Endometrium (tissue), 2 donors: ENCODE measurements around the gene SLC35F6.
"Not testable (repeated sequence)": the region's sequence is repeated elsewhere in the genome, so short reads cannot be mapped to it uniquely, and the experiment has no call there.

Experiments used
- FAIRE-seq: peaks from 2 replicates; lab custom pipeline; 2012; peaks lifted over from hg19 to GRCh38; lab: Jason Lieb, UNC
- donor health status: control.
- donor health status: control.

The SLC35F6 gene

DNA sequence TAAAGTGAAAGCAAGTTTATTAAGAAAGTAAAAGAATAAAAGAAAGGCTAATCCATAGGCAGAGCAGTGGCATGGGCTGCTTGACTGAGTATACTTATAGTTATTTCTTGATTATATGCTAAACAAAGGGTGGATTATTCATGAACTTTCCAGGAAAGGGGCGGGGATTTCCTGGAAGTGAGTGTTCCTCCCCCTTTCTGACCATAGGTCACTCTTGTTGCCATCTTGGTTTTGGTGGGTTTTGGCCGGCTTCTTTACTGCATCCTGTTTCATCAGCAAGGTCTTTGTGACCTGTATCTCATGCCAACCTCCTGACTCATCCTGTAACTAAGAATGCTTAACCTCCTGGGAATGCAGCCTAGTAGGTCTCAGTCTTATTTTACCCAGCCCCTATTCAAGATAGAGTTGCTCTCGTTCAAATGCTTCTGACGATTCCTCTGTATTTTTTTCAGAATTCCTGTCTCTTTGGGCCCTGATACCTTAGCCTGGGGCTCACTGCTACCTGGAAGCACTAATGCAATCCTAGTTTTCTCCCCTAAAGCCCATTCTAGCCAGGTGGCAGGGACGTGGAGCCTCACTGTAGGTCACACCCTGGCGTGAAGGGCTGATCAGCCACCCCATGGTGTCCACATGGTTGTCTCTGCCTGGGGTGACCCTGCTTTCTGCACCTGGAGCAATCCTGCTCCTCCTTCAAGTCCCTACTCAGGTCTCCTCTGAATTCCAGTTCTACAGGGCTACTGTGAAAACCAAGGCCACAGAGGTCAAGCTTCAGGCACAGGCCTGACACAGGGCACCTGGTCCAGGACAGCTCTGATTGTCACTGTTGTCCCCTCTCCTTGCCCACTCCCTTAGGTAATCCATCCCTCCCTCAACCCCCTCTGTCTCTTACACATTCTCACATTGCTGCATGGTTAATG is 6.0 kb upstream of the SLC35F6 start:
- peak; percentile 77 for FAIRE-seq

DNA sequence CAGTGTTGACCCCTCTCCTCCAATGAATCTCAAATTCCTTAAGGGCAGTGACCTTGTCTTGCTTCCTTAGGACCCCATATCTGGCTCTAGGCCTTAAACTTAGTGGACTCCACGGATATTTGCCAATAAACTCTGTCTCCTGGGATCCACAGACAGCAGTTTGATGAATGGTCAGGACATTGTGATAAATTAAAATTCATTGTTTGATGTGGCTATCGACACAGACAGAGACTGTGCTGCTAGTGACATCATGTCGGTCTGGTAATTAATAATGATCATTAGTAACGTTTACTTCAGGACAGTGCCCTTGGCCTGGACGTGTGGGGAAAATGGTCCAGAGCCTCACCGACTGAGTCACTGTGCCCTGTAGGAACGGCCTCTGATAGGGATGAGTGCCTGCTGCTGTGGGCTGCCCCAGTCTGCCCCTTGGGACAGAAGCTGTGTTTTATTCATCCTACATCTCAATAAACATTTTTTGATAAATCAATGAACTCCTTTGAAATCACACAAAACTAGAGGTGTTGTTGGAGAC is 5.2 kb upstream of the SLC35F6 start:
- FAIRE-seq, result no peak

DNA sequence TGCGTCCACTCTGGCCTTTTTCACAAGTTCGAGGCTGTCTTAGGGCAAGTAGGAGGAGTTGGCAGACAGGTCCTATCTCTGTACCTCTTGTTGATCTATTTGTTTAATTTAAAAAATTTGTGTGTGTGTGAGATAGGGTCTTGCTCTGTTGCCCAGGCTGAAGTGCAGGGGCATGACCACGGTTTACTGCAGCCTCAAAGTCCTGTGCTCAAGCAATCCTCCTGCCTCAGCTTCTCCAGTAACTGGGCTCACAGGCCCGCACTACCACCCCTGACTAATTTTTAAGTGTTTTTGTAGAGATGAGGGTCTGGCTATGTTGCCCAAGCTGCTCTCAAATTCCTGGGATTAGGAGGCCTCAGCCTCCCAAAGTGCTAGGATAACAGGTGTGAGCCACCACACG is 4.2 kb upstream of the SLC35F6 start:
- FAIRE-seq, result no peak

DNA sequence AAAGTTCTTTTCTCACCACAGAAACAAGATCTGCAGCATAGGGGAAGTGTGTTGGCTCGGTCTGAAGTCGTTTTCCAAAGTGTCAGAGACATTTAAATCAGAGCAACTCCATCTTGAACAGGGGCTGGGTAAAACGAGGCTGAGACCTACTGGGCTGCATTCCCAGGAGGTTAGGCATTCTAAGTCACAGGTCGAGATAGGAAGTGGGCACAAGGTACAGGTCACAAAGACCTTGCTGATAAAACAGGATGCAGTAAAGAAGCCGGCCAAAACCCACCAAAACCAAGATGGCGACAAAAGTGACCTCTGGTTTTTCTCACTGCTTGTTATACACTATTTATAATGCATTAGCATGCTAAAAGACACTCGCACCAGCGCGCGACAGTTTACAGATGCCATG is 3.1 kb upstream of the SLC35F6 start:
- FAIRE-seq, result not testable (repeated sequence)

DNA sequence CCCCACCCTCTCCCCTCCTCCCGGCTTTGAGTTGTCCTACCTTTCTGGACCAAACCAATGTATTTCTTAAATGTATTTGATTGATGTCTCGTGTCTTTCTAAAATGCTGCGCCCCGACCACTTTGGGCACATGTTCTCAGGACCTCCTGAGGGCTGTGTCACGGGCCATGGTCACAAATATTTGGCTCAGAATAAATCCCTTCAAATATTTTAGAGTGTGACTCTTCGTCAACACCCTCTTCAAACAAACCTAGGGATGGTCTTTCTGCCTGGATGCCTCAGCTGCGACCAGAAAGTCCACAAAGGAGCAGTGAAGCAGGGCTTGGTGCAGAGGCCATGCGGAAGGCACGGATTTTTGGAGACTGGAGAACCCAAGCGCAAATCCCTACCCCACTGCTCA is 1.1 kb upstream of the SLC35F6 start:
- FAIRE-seq, result no peak

DNA sequence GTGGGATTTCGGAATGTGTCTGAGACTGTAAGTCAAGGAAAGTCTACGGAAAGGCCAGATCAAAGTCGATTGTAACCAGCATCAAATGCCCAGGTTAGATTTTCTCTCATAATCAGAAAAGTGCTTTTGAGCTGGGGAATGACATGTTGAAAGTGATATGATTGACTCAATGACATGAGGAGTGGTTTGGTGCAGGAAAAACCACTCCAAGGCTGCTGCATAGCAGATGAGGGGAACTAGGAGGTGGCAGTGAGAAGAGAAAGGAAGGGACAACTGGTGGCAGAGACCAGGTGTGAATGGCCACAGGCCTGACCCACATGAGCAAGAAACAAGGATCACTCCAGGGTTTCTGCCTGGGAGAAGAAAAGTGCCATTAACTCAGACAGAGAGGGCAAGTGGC is 822 bp downstream of the SLC35F6 start:
- no peak for FAIRE-seq

DNA sequence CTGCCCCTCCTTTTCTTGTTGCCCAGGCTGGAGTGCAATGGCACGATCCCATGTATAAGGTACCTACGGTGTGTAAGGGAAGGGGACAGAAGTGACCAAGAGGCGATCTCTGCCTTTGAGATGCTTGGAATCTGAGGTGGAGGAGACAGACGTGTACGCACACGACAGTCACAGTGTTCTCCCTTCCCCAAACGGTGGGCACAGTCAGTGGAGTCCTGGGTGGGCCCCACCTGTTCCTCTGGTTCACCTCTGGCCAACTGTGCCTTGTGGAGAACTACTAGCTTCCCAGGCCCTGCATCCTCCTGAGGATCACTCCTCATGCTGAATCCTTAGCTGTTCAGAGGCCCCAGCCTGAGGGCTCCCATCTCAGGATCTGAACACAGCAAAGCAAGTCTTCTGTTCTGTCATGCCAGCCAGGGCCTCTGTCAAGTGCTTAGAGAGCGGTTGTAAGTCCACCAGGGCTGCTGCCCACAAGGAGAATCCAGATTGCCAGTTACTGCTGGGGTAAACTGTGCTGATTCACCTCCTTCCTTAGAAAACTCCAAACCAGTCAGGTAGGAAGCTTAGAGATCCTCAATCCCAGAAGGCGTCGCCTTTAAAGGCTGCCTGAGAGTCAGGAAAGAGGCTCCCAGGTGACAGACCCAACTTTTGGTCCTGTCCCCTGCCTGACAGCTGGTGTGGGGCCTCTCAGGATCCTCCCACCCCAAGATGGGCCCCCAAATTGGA is 1.6 kb downstream of the SLC35F6 start:
- FAIRE-seq, result no peak

DNA sequence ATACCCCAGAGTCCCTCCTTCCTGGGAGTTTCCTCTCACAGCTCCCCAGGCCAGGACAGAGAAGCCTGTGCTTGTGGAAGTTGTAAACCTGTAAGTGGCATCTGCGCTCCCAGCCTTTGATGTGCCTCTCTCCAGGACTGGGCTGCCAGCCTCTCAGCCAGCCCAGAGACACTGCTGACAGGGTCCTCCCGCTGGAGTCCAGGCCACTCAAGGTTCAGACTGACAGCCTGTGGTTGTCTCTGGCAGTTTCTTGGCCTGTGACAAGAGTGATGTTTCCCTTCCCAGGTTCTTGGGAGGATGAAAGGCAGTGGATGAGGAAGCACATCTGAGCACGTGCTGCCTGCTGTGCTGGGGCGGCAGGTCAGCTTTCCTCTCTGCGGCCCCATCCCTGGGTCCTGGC is 3.0 kb downstream of the SLC35F6 start:
- FAIRE-seq, result no peak

DNA sequence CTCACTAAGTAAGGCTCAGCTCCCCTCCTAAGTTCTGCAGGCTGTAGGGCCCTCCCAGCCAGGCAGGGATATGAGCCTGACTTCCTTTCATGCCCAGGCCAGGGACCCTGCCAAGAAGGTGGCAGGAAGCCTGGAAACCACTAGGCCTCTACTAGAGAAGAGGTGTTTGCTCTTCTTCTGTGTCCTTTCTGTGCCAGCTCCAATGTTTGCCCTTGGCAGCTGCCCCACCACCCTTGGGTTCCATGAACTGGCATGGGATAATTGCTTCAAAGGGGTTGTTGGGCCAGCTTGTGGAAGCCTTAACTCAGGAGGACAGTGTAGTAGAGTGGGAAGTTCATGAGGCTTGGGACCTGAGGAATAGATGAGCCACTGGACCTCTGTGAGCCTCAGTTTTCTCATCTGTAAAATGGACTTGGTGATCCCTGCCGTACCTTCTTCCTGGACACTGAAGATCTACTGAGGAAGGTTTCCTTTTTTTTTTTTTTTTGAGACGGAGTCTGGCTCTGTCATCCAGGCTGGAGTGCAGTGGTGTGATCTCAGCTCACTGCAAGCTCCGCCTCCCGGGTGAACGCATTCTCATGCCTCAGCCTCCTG is 3.9 kb downstream of the SLC35F6 start:
- FAIRE-seq, result no peak

DNA sequence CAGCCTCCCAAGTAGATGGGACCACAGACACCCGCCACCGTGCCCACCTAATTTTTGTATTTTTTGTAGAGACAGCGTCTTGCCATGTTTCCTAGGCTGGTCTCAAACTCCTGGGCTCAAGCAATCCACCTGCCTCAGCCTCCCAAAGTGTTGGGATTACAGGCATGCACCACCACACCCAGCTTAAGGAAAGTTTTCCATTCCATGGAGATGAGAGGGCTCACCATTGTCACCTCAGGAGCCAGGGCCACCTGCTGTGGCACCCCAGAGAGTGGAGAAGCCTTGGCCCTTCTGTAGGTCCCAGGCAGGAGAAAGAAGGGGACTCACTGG is 4.6 kb downstream of the SLC35F6 start:
- no peak for FAIRE-seq

DNA sequence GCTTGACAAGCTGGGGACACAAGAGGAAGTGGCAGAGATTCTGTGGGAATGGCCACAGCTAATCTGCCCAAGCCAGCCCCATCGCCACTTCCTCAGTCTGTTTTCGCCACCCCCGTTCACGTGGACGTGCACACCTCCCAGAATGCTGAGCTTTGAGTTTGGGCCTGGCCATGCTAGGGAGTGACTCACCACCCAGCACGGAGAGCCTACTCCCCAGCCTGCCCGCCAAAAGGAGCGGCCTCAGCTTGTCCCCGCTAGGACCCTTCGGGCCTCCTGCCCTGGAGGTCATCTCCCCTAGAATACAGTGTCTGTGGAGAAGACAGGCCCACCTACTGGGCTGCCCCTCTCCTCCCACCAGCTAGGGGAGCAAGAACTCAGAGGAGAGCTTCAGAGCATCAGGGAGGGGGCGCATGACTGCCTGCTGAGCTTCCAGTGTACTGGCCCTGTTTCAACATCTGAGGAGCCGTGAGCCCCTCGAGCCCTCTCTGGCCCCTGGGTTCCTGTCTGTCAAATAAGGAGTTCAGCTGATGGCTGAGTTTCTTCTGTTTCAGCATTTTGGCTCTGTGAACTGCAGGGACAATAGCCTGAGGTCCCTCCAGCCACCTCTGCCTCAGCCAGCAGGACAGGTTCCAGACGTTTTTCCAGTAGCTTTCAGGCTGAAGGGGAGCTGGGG is 5.1 kb downstream of the SLC35F6 start:
- no peak for FAIRE-seq

DNA sequence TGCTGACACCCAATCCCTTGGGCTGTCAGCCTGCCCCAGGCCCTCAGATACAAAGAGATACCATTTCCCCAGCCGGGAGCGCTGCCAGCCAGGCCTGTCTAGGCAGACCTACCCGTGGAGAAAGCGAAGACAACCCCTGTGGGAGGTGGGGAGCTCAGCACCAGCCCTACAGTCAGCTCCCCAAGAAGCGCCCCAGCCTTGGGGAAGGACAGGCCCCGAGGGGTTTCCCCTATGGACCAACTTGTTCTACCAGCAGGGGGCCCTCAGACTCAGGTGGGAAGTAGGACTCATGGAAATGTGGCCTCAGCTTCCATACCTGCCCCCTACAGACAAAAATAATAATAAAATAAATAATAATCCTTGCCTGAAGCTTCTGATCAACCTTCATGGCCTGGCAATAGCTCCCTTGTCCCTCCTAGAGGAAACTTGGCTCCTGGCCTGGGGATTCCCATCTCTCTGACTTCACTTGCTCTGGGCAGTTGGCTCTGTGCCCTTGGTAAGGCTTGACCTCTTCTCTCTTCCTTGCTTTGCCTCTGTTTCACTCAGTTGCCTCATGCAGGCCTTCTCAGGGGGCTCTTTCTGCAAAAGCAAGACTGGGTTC is 7.0 kb downstream of the SLC35F6 start:
- no peak for FAIRE-seq

DNA sequence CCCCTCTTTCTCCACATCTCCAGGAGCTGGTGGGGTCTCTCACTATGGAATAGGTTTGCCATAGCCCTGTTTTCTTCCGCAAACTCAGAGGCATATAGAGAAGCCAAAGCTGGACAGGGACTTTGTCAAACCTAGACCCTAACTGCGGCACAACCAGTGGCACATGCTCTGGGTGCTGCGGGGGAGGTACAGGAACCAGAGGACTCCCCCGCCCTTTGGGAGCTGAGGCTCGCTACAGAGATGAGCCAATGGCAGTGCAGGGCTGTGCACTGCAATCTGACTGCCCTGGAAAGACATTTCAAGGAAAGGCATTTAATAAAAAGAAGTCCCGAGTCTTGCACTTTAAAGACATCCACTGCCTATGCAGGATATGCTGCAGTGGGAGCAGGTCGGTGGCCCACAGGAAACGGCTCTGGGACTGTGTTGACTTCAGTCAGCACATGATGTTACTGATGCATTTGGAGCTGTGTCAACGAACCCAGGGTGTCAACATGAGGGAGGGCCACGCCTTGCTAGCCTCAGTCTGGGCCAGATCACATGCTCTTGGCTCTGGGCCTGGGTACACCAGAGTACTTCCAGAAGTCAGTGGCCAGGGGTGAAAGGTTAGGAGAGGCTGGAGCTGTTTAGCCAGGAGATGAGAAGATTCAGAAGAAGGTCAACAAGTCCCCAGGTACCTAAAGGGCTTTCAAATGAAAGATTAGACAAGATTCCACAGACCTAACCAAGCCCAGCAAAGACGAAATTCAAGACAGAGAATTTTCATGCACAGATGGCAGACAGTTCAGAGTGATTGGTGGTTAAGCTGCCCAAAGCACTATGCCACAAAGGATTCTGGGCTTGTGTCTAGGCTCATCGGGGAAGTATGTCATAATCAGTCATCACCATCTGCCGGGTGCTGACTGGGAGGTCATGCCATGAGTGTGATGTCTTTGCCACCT is 8.2 kb downstream of the SLC35F6 start:
- no peak for FAIRE-seq

DNA sequence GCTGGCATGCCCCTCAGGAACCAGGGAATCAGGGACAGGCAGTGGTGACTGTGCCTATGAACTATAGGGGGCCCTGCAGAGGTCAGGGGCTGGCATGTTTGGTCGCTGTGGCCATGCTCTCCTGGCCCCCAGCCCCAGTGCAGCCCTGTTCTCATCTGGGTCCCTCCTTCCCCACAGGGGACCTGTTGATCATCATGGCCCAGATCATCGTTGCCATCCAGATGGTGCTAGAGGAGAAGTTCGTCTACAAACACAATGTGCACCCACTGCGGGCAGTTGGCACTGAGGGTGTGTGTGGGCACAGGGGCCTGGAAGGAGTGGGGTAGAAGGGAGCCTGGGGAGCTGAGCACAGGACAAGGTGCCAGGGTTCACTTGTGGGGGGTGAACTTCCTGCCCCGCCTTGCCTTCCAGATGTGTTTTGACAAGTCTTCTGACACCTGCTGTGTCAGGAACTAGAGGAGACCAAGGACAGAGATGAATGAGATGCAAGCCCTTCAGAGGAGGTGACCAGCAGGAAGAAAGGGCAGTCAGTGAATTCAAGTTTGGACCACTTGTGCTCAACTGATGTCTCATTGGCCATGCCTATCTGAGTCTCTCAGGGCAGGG is 12.2 kb downstream of the SLC35F6 start:
- no peak for FAIRE-seq

DNA sequence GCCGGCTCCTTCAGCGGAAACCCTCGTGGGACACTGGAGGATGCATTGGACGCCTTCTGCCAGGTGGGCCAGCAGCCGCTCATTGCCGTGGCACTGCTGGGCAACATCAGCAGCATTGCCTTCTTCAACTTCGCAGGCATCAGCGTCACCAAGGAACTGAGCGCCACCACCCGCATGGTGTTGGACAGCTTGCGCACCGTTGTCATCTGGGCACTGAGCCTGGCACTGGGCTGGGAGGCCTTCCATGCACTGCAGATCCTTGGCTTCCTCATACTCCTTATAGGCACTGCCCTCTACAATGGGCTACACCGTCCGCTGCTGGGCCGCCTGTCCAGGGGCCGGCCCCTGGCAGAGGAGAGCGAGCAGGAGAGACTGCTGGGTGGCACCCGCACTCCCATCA is 14.0 kb downstream of the SLC35F6 start:
- FAIRE-seq, result no peak

DNA sequence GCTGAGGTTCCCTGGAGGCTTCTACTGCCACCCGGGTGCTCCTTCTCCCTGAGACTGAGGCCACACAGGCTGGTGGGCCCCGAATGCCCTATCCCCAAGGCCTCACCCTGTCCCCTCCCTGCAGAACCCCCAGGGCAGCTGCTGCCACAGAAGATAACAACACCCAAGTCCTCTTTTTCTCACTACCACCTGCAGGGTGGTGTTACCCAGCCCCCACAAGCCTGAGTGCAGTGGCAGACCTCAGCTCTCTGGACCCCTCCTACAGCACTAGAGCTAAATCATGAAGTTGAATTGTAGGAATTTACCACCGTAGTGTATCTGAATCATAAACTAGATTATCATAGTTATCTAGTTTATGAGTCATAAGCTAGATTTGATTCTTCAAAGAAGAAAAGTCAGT is 14.4 kb downstream of the SLC35F6 start:
- FAIRE-seq, result no peak

DNA sequence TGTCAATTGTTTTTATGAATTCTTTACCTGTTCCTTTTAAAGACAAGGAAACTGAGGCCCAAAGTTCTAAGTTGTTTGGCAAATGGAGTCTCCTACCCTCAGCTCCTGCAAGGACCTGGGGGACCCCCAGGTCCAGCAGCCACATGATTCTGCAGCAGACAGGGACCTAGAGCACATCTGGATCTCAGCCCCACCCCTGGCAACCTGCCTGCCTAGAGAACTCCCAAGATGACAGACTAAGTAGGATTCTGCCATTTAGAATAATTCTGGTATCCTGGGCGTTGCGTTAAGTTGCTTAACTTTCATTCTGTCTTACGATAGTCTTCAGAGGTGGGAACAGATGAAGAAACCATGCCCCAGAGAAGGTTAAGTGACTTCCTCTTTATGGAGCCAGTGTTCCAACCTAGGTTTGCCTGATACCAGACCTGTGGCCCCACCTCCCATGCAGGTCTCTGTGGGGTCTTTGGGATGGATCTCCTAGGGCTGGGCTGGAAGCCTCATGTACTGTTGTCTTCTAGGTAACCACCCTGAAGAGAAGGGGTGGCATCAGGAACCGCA is 16.2 kb downstream of the SLC35F6 start:
- no peak for FAIRE-seq

DNA sequence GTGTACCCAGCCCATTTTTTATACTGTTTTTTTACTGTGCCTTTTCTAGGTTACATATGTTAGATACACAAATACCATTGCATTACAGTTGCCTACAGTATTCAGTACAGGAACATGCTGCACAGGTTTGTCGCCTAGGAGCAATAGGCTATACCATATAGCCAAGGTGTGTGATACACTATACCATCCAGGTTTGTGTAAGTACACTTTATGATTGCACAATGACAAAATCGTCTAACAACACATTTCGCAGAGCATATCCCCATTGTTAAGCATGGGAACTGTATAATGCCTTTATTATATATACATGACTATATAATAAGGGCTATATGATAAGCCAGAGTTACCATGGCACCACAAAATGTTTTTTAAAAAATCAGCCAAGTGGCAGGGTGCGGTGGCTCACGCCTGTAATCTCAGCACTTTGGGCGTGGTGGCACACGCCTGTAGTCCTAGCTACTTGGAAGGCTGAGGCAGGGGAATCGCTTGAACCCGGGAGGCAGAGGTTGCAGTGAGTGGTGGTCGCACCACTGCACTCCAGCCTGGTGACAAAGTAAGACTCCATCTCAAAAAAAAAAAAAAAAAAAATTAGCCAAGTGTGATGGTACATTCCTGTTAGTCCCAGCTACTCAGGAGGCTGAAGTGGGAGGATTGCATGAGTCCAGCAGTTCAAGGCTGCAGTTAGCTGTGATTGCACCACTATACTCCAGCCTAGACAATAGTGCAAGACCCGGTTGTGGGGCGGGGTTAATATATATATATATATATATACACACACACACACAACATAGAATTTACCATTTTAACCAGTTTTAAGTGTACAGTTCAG is 19.0 kb downstream of the SLC35F6 start:
- no peak for FAIRE-seq

DNA sequence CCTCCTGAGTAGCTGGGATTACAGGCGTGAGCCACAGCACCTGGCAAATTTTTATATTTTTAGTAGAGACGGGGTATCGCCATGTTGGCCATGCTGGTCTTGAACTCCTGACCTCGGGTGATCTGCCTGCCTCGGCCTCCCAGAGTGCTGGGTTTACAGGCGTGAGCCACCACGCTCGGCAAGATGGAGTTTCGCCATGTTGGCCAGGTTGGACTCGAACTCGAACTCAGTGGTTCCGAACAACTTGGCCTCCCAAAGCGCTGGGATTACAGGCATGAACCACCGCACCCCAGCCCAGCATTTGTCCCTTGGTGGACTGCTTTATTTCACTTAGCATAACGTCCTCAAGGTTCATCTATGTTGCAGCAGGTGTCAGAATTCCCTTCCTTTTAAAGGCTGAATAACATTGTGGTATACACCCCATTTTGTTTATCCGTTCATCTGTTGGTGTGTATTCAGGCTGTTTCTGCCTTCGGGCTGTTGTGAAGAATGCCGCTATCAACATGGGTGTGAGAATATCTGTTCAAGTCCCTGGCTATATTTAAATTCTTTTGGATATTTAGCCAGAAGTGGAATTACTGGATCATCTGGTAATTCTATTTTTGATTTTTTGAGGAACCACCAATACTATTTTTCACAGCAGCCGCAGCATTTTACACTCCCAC is 20.6 kb downstream of the SLC35F6 start:
- no peak for FAIRE-seq
